MM.1S (cell line): ENCODE data around the gene CD101.

ENCODE experiments used
- DNase-seq: peaks from one replicate; pipeline ENCODE4 v3.0.0-alpha.2; 2015
- H2AFZ ChIP-seq: fragments of 300-600 bp; sonication (generic); 2 replicates; pipeline ENCODE4 v1.6.0; 2016; ENCODE audit warnings: antibody characterized with exemption, low read length
- H3F3A ChIP-seq: fragments of 300-600 bp; sonication (generic); 2 replicates; pipeline ENCODE4 v1.6.1; 2016; ENCODE audit warnings: mild to moderate bottlenecking, antibody characterized with exemption, low read length, moderate library complexity, mixed read lengths; ENCODE audit not compliant: insufficient read depth
- H3K27ac ChIP-seq: fragments of 300-600 bp; sonication (generic); 2 replicates; pipeline ENCODE4 v1.5.1; 2016; ENCODE audit warnings: mild to moderate bottlenecking, low read length
- H3K27me3 ChIP-seq: fragments of 300-600 bp; sonication (generic); replicated peaks from 2 replicates; pipeline ENCODE4 v1.6.0; 2016; ENCODE audit warnings: low read length; ENCODE audit not compliant: insufficient read depth
- H3K36me3 ChIP-seq: fragments of 300-600 bp; sonication (generic); replicated peaks from 2 replicates; pipeline ENCODE4 v1.6.1; 2016; ENCODE audit warnings: mild to moderate bottlenecking, low read length, mixed read lengths; ENCODE audit not compliant: insufficient read depth
- H3K4me1 ChIP-seq: fragments of 300-600 bp; sonication (generic); 2 replicates; pipeline ENCODE4 v1.6.1; 2016; ENCODE audit warnings: low read length, mixed read lengths
- H3K4me2 ChIP-seq: fragments of 300-600 bp; sonication (generic); 2 replicates; pipeline ENCODE4 v1.6.0; 2016; ENCODE audit warnings: low read depth, low read length
- H3K4me3 ChIP-seq: fragments of 300-600 bp; sonication (generic); 2 replicates; pipeline ENCODE4 v1.5.1; 2016; ENCODE audit warnings: low read length, mixed read lengths
- H3K79me2 ChIP-seq: fragments of 300-600 bp; sonication (generic); 2 replicates; pipeline ENCODE4 v1.6.1; 2016; ENCODE audit warnings: mixed run types, low read length, mixed read lengths
- H3K9ac ChIP-seq: fragments of 300-600 bp; sonication (generic); 2 replicates; pipeline ENCODE4 v1.6.1; 2016; ENCODE audit warnings: low read length, mixed read lengths
- H3K9me2 ChIP-seq: fragments of 300-600 bp; sonication (generic); replicated peaks from 2 replicates; pipeline ENCODE4 v1.6.1; 2016; ENCODE audit warnings: mild to moderate bottlenecking, low read length, mixed read lengths; ENCODE audit not compliant: insufficient read depth
- H3K9me3 ChIP-seq: fragments of 300-600 bp; sonication (generic); replicated peaks from 2 replicates; pipeline ENCODE4 v1.6.1; 2016; ENCODE audit warnings: mild to moderate bottlenecking, low read length, mixed read lengths; ENCODE audit not compliant: insufficient read depth
- H4K20me1 ChIP-seq: fragments of 300-600 bp; sonication (generic); 2 replicates; pipeline ENCODE4 v1.6.1; 2016; ENCODE audit warnings: mild to moderate bottlenecking, low read length, moderate library complexity, mixed read lengths; ENCODE audit not compliant: insufficient read depth
- CTCF ChIP-seq: fragments of 300-600 bp; sonication (generic); IDR thresholded peaks from 2 replicates; pipeline ENCODE4 v1.5.1; 2016; ENCODE audit warnings: antibody characterized with exemption, low read length, mixed read lengths
- EZH2 ChIP-seq: fragments of 300-600 bp; sonication (generic); optimal IDR thresholded peaks from 2 replicates; pipeline ENCODE3; 2017; ENCODE audit warnings: low read depth, mild to moderate bottlenecking, antibody characterized with exemption, low read length, mixed read lengths
- EZH2phosphoT487 ChIP-seq: fragments of 300-600 bp; sonication (generic); IDR thresholded peaks from 2 replicates; pipeline ENCODE4 v1.6.1; 2018; ENCODE audit warnings: antibody characterized with exemption, low read length

The CD101 gene

GRCh38 chr1:117007719-117008013 lies 6.1 kb downstream of the CD101 start:
- H3K4me3 ChIP-seq: no peak overlapping the region
- no peak overlapping the region for H3K9ac ChIP-seq
- H3K9me2 ChIP-seq: no peaks in the 10 kb centered on the region
- no peaks in the 10 kb centered on the region for H3K9me3 ChIP-seq
- no peak overlapping the region for H3K4me2 ChIP-seq
- no peaks in the 10 kb centered on the region for H3K4me1 ChIP-seq
- no peaks in the 10 kb centered on the region for H3K36me3 ChIP-seq
- H2AFZ ChIP-seq: no peak overlapping the region
- H4K20me1 ChIP-seq: no peaks in the 10 kb centered on the region
- H3K79me2 ChIP-seq: no peaks in the 10 kb centered on the region
- H3F3A ChIP-seq: no peaks in the 10 kb centered on the region
- no peaks in the 10 kb centered on the region for H3K27me3 ChIP-seq
- no peak overlapping the region for H3K27ac ChIP-seq
- no peak for TF ChIP-seq EZH2phosphoT487
- TF ChIP-seq EZH2: no peak
- TF ChIP-seq CTCF: no peak
- DNase-seq: no peak

- H3K9me2 ChIP-seq: no peaks in the 10 kb centered on the region
- no peak for TF ChIP-seq EZH2phosphoT487
- no peak for TF ChIP-seq EZH2
- no peaks in the 10 kb centered on the region for H3K4me1 ChIP-seq
- H3K36me3 ChIP-seq: no peaks in the 10 kb centered on the region
- H3K27me3 ChIP-seq: no peaks in the 10 kb centered on the region
- no peak overlapping the region for H3K9ac ChIP-seq
- no peaks in the 10 kb centered on the region for H3K9me3 ChIP-seq
- H3K27ac ChIP-seq: no peak overlapping the region
- no peak overlapping the region for H2AFZ ChIP-seq
- H4K20me1 ChIP-seq: no peaks in the 10 kb centered on the region
- H3K79me2 ChIP-seq: no peaks in the 10 kb centered on the region
- no peak overlapping the region for H3K4me3 ChIP-seq
- H3F3A ChIP-seq: no peaks in the 10 kb centered on the region
- DNase-seq: no peak
- no peak overlapping the region for H3K4me2 ChIP-seq
Measured at GRCh38 chr1:117008656-117009055, 7.1 kb downstream of the CD101 start.

- no peak overlapping the region for H2AFZ ChIP-seq
- H3K79me2 ChIP-seq: no peaks in the 10 kb centered on the region
- no peaks in the 10 kb centered on the region for H4K20me1 ChIP-seq
- no peak overlapping the region for H3K4me3 ChIP-seq
- no peaks in the 10 kb centered on the region for H3K9me2 ChIP-seq
- no peak overlapping the region for H3K27ac ChIP-seq
- H3K27me3 ChIP-seq: no peaks in the 10 kb centered on the region
- H3K9me3 ChIP-seq: no peaks in the 10 kb centered on the region
- no peaks in the 10 kb centered on the region for H3K4me1 ChIP-seq
- TF ChIP-seq EZH2: no peak
- no peak for TF ChIP-seq CTCF
- no peak for TF ChIP-seq EZH2phosphoT487
- no peak overlapping the region for H3K9ac ChIP-seq
- no peaks in the 10 kb centered on the region for H3F3A ChIP-seq
- peak; percentile 20 for DNase-seq
- no peaks in the 10 kb centered on the region for H3K36me3 ChIP-seq
- no peak overlapping the region for H3K4me2 ChIP-seq
Measured at GRCh38 chr1:117009132-117009531, 7.6 kb downstream of the CD101 start.

- Histone ChIP-seq H3F3A (no peaks in the 10 kb centered on the region), H3K27me3 (no peaks in the 10 kb centered on the region), H3K9me2 (no peaks in the 10 kb centered on the region), H2AFZ (no peak overlapping the region), H3K9ac (no peak overlapping the region), H3K27ac (no peak overlapping the region), H3K4me2 (no peak overlapping the region), H3K4me1 (no peaks in the 10 kb centered on the region), H3K9me3 (no peaks in the 10 kb centered on the region), H3K79me2 (no peaks in the 10 kb centered on the region), H4K20me1 (no peaks in the 10 kb centered on the region), H3K4me3 (no peak overlapping the region), H3K36me3 (no peaks in the 10 kb centered on the region)
- no peak for DNase-seq
- TF ChIP-seq EZH2phosphoT487 (no peak), EZH2 (no peak), CTCF (no peak)
Measured at GRCh38 chr1:117010310-117010969, 8.9 kb downstream of the CD101 start.
